Left kidney (tissue), 2 donors: ENCODE data around the gene ERC1. TPM values are rescaled to one million over a fixed set of nuclear protein-coding genes. Genes with fewer than 3 reads are reported as not detected.
"Not testable (repeated sequence)": the region's sequence is repeated elsewhere in the genome, so short reads cannot be mapped to it uniquely, and the experiment has no call there.

Experiments used
- DNase-seq: peaks from one replicate; pipeline ENCODE4 v3.0.0-alpha.2; 2013
- polyA plus RNA-seq: library from polyadenylated mRNA; unstranded; fragments of 120-200 nt; gene quantifications from one replicate; pipeline ENCODE4 v1.2.1, GENCODE V29; 2013; ENCODE audit not compliant: insufficient read length

The ERC1 gene
- polyA plus RNA-seq, 1 donor = 44.3 TPM

- DNase-seq = no peak
Observed at GRCh38 chr12:981176-981828, 9.7 kb upstream of the ERC1 start.

GRCh38 chr12:981961-982360, 9.1 kb upstream of the ERC1 start:
- DNase-seq = no peak

GRCh38 chr12:988646-989045, 2.4 kb upstream of the ERC1 start:
- no peak for DNase-seq

GRCh38 chr12:989051-989450, 2.0 kb upstream of the ERC1 start:
- no peak for DNase-seq

- DNase-seq = peak; percentile 41
Observed at GRCh38 chr12:989751-990660, 1.0 kb upstream of the ERC1 start.

GRCh38 chr12:991350-992333, 619 bp downstream of the ERC1 start:
- peak; percentile 25 for DNase-seq

GRCh38 chr12:992647-993046, 1.6 kb downstream of the ERC1 start:
- no peak for DNase-seq

- no peak for DNase-seq
Observed at GRCh38 chr12:996881-997280, 5.9 kb downstream of the ERC1 start.

- DNase-seq = no peak
Observed at GRCh38 chr12:997505-997904, 6.5 kb downstream of the ERC1 start.

GRCh38 chr12:998020-998874, 7.2 kb downstream of the ERC1 start:
- DNase-seq = no peak

- DNase-seq = not testable (repeated sequence)
Observed at GRCh38 chr12:999736-1000135, 8.7 kb downstream of the ERC1 start.

GRCh38 chr12:1001507-1001906, 10.5 kb downstream of the ERC1 start:
- DNase-seq = no peak

GRCh38 chr12:1003600-1004271, 12.7 kb downstream of the ERC1 start:
- DNase-seq = no peak

- no peak for DNase-seq
Observed at GRCh38 chr12:1006255-1006654, 15.2 kb downstream of the ERC1 start.

- no peak for DNase-seq
Observed at GRCh38 chr12:1007276-1007675, 16.3 kb downstream of the ERC1 start.

GRCh38 chr12:1007994-1008393, 17.0 kb downstream of the ERC1 start:
- DNase-seq = no peak

GRCh38 chr12:1011091-1011490, 20.1 kb downstream of the ERC1 start:
- no peak for DNase-seq

GRCh38 chr12:1013618-1014489, 22.8 kb downstream of the ERC1 start:
- DNase-seq = no peak

- DNase-seq = no peak
Observed at GRCh38 chr12:1019283-1019682, 28.3 kb downstream of the ERC1 start.

- no peak for DNase-seq
Observed at GRCh38 chr12:1020389-1020788, 29.4 kb downstream of the ERC1 start.
